Panc1 (cell line): ENCODE data around the gene TAF6.

Experiments
- CTCF ChIP-seq: fragments of 450-650 bp; IDR thresholded peaks from 2 replicates; pipeline ENCODE4 v1.5.1; 2017; ENCODE audit warnings: mild to moderate bottlenecking
- POLR2AphosphoS5 ChIP-seq: IDR thresholded peaks from 2 replicates; pipeline ENCODE4 v1.6.1; 2012; ENCODE audit warnings: mild to moderate bottlenecking, low read depth, low read length, moderate library complexity
- REST ChIP-seq, 2 experiments: IDR thresholded peaks; 2 replicates each; pipeline ENCODE4 v1.6.1; 2011 to 2012; ENCODE audit warnings: low read depth in 2 of 2, control low read depth in 1 of 2, low read length in 1 of 2, mild to moderate bottlenecking in 1 of 2, moderate library complexity in 1 of 2; ENCODE audit not compliant: insufficient read depth in 1 of 2
- SIN3A ChIP-seq: IDR thresholded peaks from 2 replicates; pipeline ENCODE4 v1.6.1; 2012; ENCODE audit warnings: low read depth, mild to moderate bottlenecking, low read length, moderate library complexity, borderline replicate concordance; ENCODE audit not compliant: insufficient read depth
- TCF7L2 ChIP-seq: IDR thresholded peaks from 2 replicates; pipeline ENCODE4 v1.6.1; 2011; ENCODE audit warnings: mild to moderate bottlenecking, low read depth, low read length, inconsistent platforms

- no peak for TF ChIP-seq POLR2AphosphoS5
- TF ChIP-seq CTCF = no peak
- TF ChIP-seq REST (IDR thresholded peaks at IDR 0.05; ENCODE audit: insufficient read depth in 1 of 2, low read depth in 2 of 2, low read length in 1 of 2) = no peak
- no peak for TF ChIP-seq SIN3A
- no peak for TF ChIP-seq TCF7L2
These were observed 9.4 kb upstream of the TAF6 start for GRCh38 chr7:100128637-100128963.
